K562 (cell line): ENCODE data around the gene DLGAP1. TPM values are rescaled to one million over a fixed set of nuclear protein-coding genes. Genes with fewer than 3 reads are reported as not detected.

Source experiments
- ATAC-seq: fragments of 200-7000 bp; cut with Tn5 transposase; 3 replicates; pipeline ENCODE4 v1.9.1; 2020; ENCODE audit warnings: moderate library complexity
- BruUV-seq: library from RNA; stranded (reverse); fragments of 400-500 nt; replicated peaks from 2 replicates; lab custom pipeline; 2021; lab: Mats Ljungman, UMichigan
- CTCF ChIA-PET: fragments of 300-600 bp; formaldehyde crosslinking; extraction: SDS; loops from one replicate; lab custom pipeline; 2021; ENCODE audit warnings: low intra/inter-chr PET ratio; lab: Yijun Ruan, JAX
- POLR2A ChIA-PET: fragments of 300-600, 350-650 bp; sonication (Branson Sonifier 250); formaldehyde crosslinking; extraction: SDS; loops from one replicate; lab custom pipeline; 2021; ENCODE audit warnings: antibody characterized with exemption, inconsistent platforms; lab: Yijun Ruan, JAX
- DNase-seq, 4 experiments: peaks; one replicate each; pipeline versions ENCODE4 v3.0.0 to v3.0.0-alpha.2; 2011 to 2018; ENCODE audit warnings: low spot score in 3 of 4, mixed read lengths in 3 of 4; ENCODE audit errors: extremely low read depth in 1 of 4
- FAIRE-seq: peaks from 2 replicates; lab custom pipeline; 2011; peaks lifted over from hg19 to GRCh38; lab: Jason Lieb, UNC
- H2AFZ ChIP-seq: 2 replicates; pipeline ENCODE4 v1.6.0; 2011; ENCODE audit warnings: low read depth, low read length, control low read depth, inconsistent platforms
- H3K27ac ChIP-seq: fragments of 200-600 bp; 3 replicates; pipeline ENCODE4 v1.8.0; 2011; ENCODE audit warnings: low read depth, mild to moderate bottlenecking, control low read depth, inconsistent platforms, low read length, moderate library complexity, mixed read lengths; ENCODE audit errors: extremely low read depth
- H3K27me3 ChIP-seq, 2 experiments: fragments of 300-600 bp in 1 of 2; 2 replicates in 1 of 2; 3 replicates in 1 of 2; pipeline versions ENCODE4 v1.6.0 to v1.8.0; 2011; ENCODE audit warnings: inconsistent platforms in 2 of 2, low read length in 2 of 2, mild to moderate bottlenecking in 1 of 2, mixed read lengths in 1 of 2, moderate library complexity in 1 of 2; ENCODE audit not compliant: control insufficient read depth in 2 of 2, insufficient read depth in 2 of 2
- H3K36me3 ChIP-seq: fragments of 300-600 bp; 3 replicates; pipeline ENCODE4 v1.8.0; 2011; ENCODE audit warnings: mild to moderate bottlenecking, low read length, inconsistent platforms; ENCODE audit not compliant: control insufficient read depth, insufficient read depth
- H3K4me1 ChIP-seq, 2 experiments: fragments of 200-600 bp in 1 of 2; replicated peaks in 1 of 2; 2 replicates in 1 of 2; 3 replicates in 1 of 2; pipeline versions ENCODE4 v1.5.1 to v1.8.0; 2011; ENCODE audit warnings: inconsistent platforms in 2 of 2, low read length in 2 of 2, mild to moderate bottlenecking in 1 of 2, mixed read lengths in 1 of 2, moderate library complexity in 1 of 2; ENCODE audit not compliant: control insufficient read depth in 2 of 2, insufficient read depth in 2 of 2
- H3K4me2 ChIP-seq: 2 replicates; pipeline ENCODE4 v1.6.1; 2011; ENCODE audit warnings: low read length, control low read depth, inconsistent platforms, mixed read lengths; ENCODE audit not compliant: insufficient read depth
- H3K4me3 ChIP-seq: fragments of 200-600 bp; sonication (generic), shearing (Covaris generic); 2 replicates; pipeline ENCODE4 v1.5.1; 2016; ENCODE audit warnings: control low read depth, inconsistent platforms
- H3K79me2 ChIP-seq: fragments of 200-600 bp; 3 replicates; pipeline ENCODE4 v1.8.0; 2011; ENCODE audit warnings: low read length, inconsistent platforms; ENCODE audit not compliant: control insufficient read depth, insufficient read depth
- H3K9ac ChIP-seq, 2 experiments: 2 replicates each; pipeline versions ENCODE4 v1.6.0 to v1.6.1; 2011; ENCODE audit warnings: low read depth in 2 of 2, low read length in 2 of 2, control low read depth in 1 of 2, inconsistent platforms in 1 of 2, mild to moderate bottlenecking in 1 of 2, mixed read lengths in 1 of 2; ENCODE audit not compliant: insufficient read depth in 1 of 2
- H3K9me1 ChIP-seq: one replicate; pipeline ENCODE4 v1.6.0; 2011; ENCODE audit warnings: inconsistent platforms, mild to moderate bottlenecking, low read length, moderate library complexity; ENCODE audit not compliant: control insufficient read depth, insufficient read depth
- H3K9me3 ChIP-seq: replicated peaks from 2 replicates; pipeline ENCODE4 v1.5.1; 2011; ENCODE audit warnings: low read depth, low read length, inconsistent platforms; ENCODE audit not compliant: control insufficient read depth, insufficient read depth
- H4K20me1 ChIP-seq: replicated peaks from 2 replicates; pipeline ENCODE4 v1.6.1; 2011; ENCODE audit warnings: low read length, inconsistent platforms, mixed read lengths; ENCODE audit not compliant: control insufficient read depth, insufficient read depth
- BCL6 ChIP-seq: fragments of 250-450 bp; sonication (Bioruptor Pico); IDR thresholded peaks from 2 replicates; pipeline ENCODE4 v1.4.0; 2020
- CREB1 ChIP-seq, 2 experiments: sonication (generic) in 1 of 2; formaldehyde crosslinking in 1 of 2; IDR thresholded peaks; 2 replicates each; pipeline versions ENCODE4 v1.6.1 to v1.8.0; 2012 to 2022; ENCODE audit warnings: inconsistent platforms in 1 of 2, mild to moderate bottlenecking in 1 of 2, missing genetic modification reagents in 1 of 2, moderate library complexity in 1 of 2
- CREB3 ChIP-seq: fragments of 450-650 bp; conservative IDR thresholded peaks from 2 replicates; pipeline ENCODE4 v1.6.1; 2016; ENCODE audit warnings: missing genetic modification characterization, low read depth, mild to moderate bottlenecking, missing compliant biosample characterization, moderate library complexity
- E2F4 ChIP-seq: sonication (generic); formaldehyde crosslinking; IDR thresholded peaks from 2 replicates; pipeline ENCODE4 v1.8.0; 2022; ENCODE audit warnings: mild to moderate bottlenecking, low read depth, missing genetic modification reagents
- KLF6 ChIP-seq: fragments of 250-450 bp; sonication (Bioruptor Pico); IDR thresholded peaks from 2 replicates; pipeline ENCODE4 v1.4.0; 2020; ENCODE audit warnings: mild to moderate bottlenecking, moderate library complexity, borderline replicate concordance
- MAZ ChIP-seq, 2 experiments: fragments of 450-650 bp in 1 of 2; sonication (generic) in 1 of 2; formaldehyde crosslinking; IDR thresholded peaks in 1 of 2; conservative IDR thresholded peaks in 1 of 2; 2 replicates each; pipeline versions ENCODE4 v1.4.0 to v1.5.0; 2020; ENCODE audit warnings: mild to moderate bottlenecking in 1 of 2, missing genetic modification reagents in 1 of 2
- PURB ChIP-seq: sonication (generic); formaldehyde crosslinking; IDR thresholded peaks from 2 replicates; pipeline ENCODE4 v1.9.0; 2021; ENCODE audit warnings: low read depth, mild to moderate bottlenecking, missing genetic modification reagents
- SMAD1 ChIP-seq: fragments of 150-350 bp; IDR thresholded peaks from 2 replicates; pipeline ENCODE4 v1.6.1; 2014; ENCODE audit warnings: low read length, low read depth; ENCODE audit not compliant: partially characterized antibody
- SPI1 ChIP-seq: IDR thresholded peaks from 2 replicates; pipeline ENCODE4 v1.6.1; 2011; ENCODE audit warnings: low read depth, low read length, control low read depth, borderline replicate concordance
- TOE1 ChIP-seq, 2 experiments: fragments of 450-650 bp in 1 of 2; sonication (generic) in 1 of 2; formaldehyde crosslinking in 1 of 2; IDR thresholded peaks; 2 replicates each; pipeline versions ENCODE4 v1.7.1 to v1.8.0; 2016 to 2022; ENCODE audit warnings: borderline replicate concordance in 2 of 2, mild to moderate bottlenecking in 2 of 2, antibody characterized with exemption in 1 of 2, inconsistent platforms in 1 of 2, low read depth in 1 of 2, missing genetic modification reagents in 1 of 2, moderate library complexity in 1 of 2
- VEZF1 ChIP-seq: fragments of 200-800 bp; sonication (Bioruptor generic); IDR thresholded peaks from 2 replicates; pipeline ENCODE4 v1.6.1; 2017; ENCODE audit warnings: missing genetic modification characterization, missing compliant biosample characterization
- WGBS: fragments of 100-300 bp; shearing (Covaris generic); methylation state at CpG from one replicate; pipeline ENCODE4 v1.1.6; 2016; ENCODE audit warnings: low coverage, mixed read lengths; ENCODE audit not compliant: insufficient coverage; ENCODE audit errors: missing lambda C conversion rate; 5-methylcytosine and 5-hydroxymethylcytosine counted together
- in situ Hi-C: fragments of 300-500 bp; cut with MboI; formaldehyde crosslinking; loops from 4 replicates; pipeline ENCODE4 v1.15.0; 2018; ENCODE audit warnings: inconsistent platforms, mixed read lengths
- intact Hi-C: fragments of 100-400 bp; cut with micrococcal nuclease; formaldehyde crosslinking; loops from 2 replicates; pipeline ENCODE4 v1.14.2; 2022
- polyA plus RNA-seq, 8 experiments: library from polyadenylated mRNA; depleted of rRNA in 4 of 8; stranded (reverse) in 5 of 8; unstranded in 3 of 8; fragments of >200 nt; fragmentation: Nextera tagmentation in 2 of 8; fragmentation: Illumina TruSeq in 1 of 8; extraction: Ambion mirVana in 2 of 8; extraction: Trizol in 1 of 8; gene quantifications; 2 replicates each; pipeline versions ENCODE4 v1.2.1 to v1.2.3, GENCODE V29; 2011 to 2014; ENCODE audit warnings: inconsistent platforms in 1 of 8, missing spikeins in 1 of 8
- total RNA-seq, 7 experiments: library from RNA; depleted of rRNA in 6 of 7; stranded (reverse); fragments of >200 nt in 6 of 7; fragmentation: Illumina TruSeq in 2 of 7; extraction: Trizol in 2 of 7; gene quantifications; 2 replicates each; pipeline versions ENCODE4 v1.2.1 to v1.2.3, GENCODE V29; 2011 to 2021; ENCODE audit warnings: low replicate concordance in 1 of 7

The DLGAP1 gene
- total and polyA plus RNA-seq, 9 of the 15 experiments (the other 6 are each of a cell fraction or from before 2014, with no cell fraction given): 0.04 to 0.22 (median 0.08) TPM

GRCh38 chr18:3624935-3625741, 830.0 kb downstream of the DLGAP1 start:
- Histone ChIP-seq H3K9ac (peak overlapping the region; percentile 78 to 89; a peak in 3 of 4 replicates), H3K79me2 (peaks cover 17% of the 10 kb centered on the region), H3K9me3 (no peaks in the 10 kb centered on the region), H2AFZ (peak overlapping the region; percentile 67), H3K4me2 (peak overlapping the region; percentile 86), H3K27ac (peak overlapping the region; percentile 98), H3K4me3 (peak overlapping the region; percentile 26), H3K36me3 (no peaks in the 10 kb centered on the region), H3K27me3 (no peaks in the 10 kb centered on the region), H3K4me1 (peaks cover 56 to 64% of the 10 kb centered on the region in 2 experiments), H4K20me1 (no peaks in the 10 kb centered on the region), H3K9me1 (no peaks in the 10 kb centered on the region)
- POLR2A ChIA-PET: interaction anchor here (0.6 to 4.8 kb wide), 12 partner anchors 8 to 1843 kb away, joined by 4 to 80 read pairs (median 12); no protein-coding TSS in a partner anchor
- DNase-seq: peak; percentile 47 to 85 (median 67)
- peak; percentile 78 for FAIRE-seq
- 4% methylated on average over 9 of the region's 9 CpGs for WGBS
- intact Hi-C loops: loop anchor here (1.0 kb wide), 3 partner anchors 22 to 39 kb away; no protein-coding TSS in a partner anchor
- CTCF ChIA-PET: no interaction called here
- no TSS peak for BruUV-seq
- in situ Hi-C loops: no loop called here
- peak; percentile 63 for ATAC-seq
- TF ChIP-seq E2F4 (CRISPR knock-in tag) (0 out of 2 replicates have a peak, but pooled peaks have one; percentile 19), CREB3 (tag) (peak; percentile 80), VEZF1 (peak; percentile 49), TOE1 (IDR thresholded peaks at IDR 0.05; ENCODE audit: borderline replicate concordance) (no peak), TOE1 (CRISPR knock-in tag; IDR thresholded peaks at IDR 0.05; ENCODE audit: borderline replicate concordance, low read depth) (peak; percentile 62; the same call in 1 of the 2 replicates), PURB (no peak), CREB1 (IDR thresholded peaks at IDR 0.05) (peak; percentile 12; the same call in 1 of the 2 replicates), CREB1 (CRISPR knock-in tag; IDR thresholded peaks at IDR 0.05) (no peak), BCL6 (0 out of 2 replicates have a peak, but pooled peaks have one; percentile 36), SMAD1 (peak; percentile 77), KLF6 (CRISPR knock-in tag) (no peak), MAZ (CRISPR knock-in tag; conservative IDR thresholded peaks at IDR 0.05 in 1 of 2, IDR thresholded peaks at IDR 0.05 in 1 of 2) (peak in 1 of 2 experiments; percentile 36; a peak in 1 of 4 replicates), SPI1 (0 out of 2 replicates have a peak, but pooled peaks have one; percentile 10)
